ENCODE results near the gene PAXX. TPM values are rescaled to one million over a fixed set of nuclear protein-coding genes. Genes with fewer than 3 reads are reported as not detected.

Gene PAXX
- total and polyA plus RNA-seq, 9 of the 15 experiments (the other 6 are each of a cell fraction or from before 2014, with no cell fraction given), result 1.2 to 175 (median 38.5) TPM

DNA sequence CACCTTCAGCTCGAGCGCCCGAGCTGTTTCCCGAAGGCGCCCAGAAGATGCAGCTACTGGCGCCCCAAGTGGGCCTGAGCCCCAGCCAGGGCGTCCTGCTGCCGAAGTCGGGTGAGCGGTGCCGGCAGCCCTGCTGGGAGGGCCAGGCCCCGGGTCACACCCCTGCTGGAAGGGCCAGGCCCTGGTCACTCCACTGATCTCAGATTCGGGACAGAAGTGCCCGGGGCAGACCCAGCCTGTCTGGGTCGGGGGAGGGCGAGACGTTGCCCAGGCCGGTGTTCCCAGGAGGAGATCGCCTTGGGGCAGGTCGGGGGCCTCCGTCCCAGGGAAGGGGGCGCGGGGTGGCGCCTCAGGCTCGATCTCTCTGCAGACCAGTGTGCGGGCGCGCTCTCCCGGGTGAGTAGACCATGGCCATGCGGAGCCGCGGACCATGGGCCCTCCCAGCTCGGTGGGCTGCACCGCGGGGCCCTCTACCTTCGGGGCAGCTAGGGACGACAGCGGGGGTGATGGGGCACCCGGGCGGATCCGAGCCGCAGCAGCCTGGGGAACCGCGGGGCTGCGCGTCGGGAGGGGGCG is 7.1 kb upstream of the PAXX start (continued):
- TF ChIP-seq, protein P1, sequence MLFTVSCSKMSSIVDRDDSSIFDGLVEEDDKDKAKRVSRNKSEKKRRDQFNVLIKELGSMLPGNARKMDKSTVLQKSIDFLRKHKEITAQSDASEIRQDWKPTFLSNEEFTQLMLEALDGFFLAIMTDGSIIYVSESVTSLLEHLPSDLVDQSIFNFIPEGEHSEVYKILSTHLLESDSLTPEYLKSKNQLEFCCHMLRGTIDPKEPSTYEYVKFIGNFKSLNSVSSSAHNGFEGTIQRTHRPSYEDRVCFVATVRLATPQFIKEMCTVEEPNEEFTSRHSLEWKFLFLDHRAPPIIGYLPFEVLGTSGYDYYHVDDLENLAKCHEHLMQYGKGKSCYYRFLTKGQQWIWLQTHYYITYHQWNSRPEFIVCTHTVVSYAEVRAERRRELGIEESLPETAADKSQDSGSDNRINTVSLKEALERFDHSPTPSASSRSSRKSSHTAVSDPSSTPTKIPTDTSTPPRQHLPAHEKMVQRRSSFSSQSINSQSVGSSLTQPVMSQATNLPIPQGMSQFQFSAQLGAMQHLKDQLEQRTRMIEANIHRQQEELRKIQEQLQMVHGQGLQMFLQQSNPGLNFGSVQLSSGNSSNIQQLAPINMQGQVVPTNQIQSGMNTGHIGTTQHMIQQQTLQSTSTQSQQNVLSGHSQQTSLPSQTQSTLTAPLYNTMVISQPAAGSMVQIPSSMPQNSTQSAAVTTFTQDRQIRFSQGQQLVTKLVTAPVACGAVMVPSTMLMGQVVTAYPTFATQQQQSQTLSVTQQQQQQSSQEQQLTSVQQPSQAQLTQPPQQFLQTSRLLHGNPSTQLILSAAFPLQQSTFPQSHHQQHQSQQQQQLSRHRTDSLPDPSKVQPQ (CRISPR knock-in tag; IDR thresholded peaks at IDR 0.05; ENCODE audit: borderline replicate concordance), result no peak

DNA sequence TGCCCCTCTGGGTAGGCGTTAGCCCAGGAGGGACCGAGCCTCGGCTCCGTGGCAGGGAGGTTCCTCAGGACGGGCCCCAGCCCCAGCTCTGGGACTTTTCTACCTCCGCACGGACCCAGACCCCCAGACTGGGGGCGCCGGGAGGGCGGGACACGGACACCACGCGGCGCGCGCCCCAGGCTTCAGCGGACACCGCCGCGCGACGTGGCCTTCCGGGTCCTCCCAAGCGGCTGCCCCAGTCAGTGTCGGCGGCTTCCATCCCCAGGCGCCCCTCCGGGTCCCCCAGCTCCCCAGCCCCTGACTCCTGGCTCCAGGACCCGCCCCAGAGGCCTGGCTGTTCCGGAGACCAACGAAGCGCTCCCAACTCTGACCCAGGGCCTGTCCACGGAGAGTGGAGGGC is 6.4 kb upstream of the PAXX start:
- ATAC-seq (no peak), FAIRE-seq (no peak), DNase-seq (ENCODE audit: extremely low read depth in 1 of 4, low spot score in 3 of 4) (no peak)
- Histone ChIP-seq H3K27ac (ENCODE audit: extremely low read depth, low read depth, low read length) (no peak overlapping the region), H3K9me1 (ENCODE audit: control insufficient read depth, insufficient read depth, low read length) (no peaks in the 10 kb centered on the region), H3K9ac (ENCODE audit: insufficient read depth in 1 of 2, low read depth in 2 of 2, low read length in 2 of 2) (no peak overlapping the region), H3K27me3 (ENCODE audit: control insufficient read depth in 2 of 2, insufficient read depth in 2 of 2, low read length in 2 of 2) (no peaks in the 10 kb centered on the region), H3K4me3 (no peak overlapping the region), H3K4me2 (ENCODE audit: insufficient read depth, low read length) (no peak overlapping the region), H2AFZ (ENCODE audit: low read depth, low read length) (no peak overlapping the region), H3K9me3 (replicated peaks; ENCODE audit: control insufficient read depth, insufficient read depth, low read depth, low read length) (peaks cover 1% of the 10 kb centered on the region), H3K79me2 (ENCODE audit: control insufficient read depth, insufficient read depth, low read length) (no peaks in the 10 kb centered on the region), H4K20me1 (replicated peaks; ENCODE audit: control insufficient read depth, insufficient read depth, low read length) (no peaks in the 10 kb centered on the region), H3K4me1 (replicated peaks in 1 of 2; ENCODE audit: control insufficient read depth in 2 of 2, insufficient read depth in 2 of 2, low read length in 2 of 2) (peaks cover 0 to 50% of the 10 kb centered on the region in 2 experiments; a peak in 4 of 5 replicates), H3K36me3 (ENCODE audit: control insufficient read depth, insufficient read depth, low read length) (no peaks in the 10 kb centered on the region)
- ChIA-PET CTCF (ENCODE audit: low intra/inter-chr PET ratio) (no interaction called here), POLR2A (no interaction called here)
- BruUV-seq (replicated peaks), result no TSS peak
- intact Hi-C loops (cut with micrococcal nuclease), result no loop called here
- in situ Hi-C loops (cut with MboI), result no loop called here
- 73% methylated on average over 11 of the region's 33 CpGs for WGBS (ENCODE audit: insufficient coverage, low coverage, missing lambda C conversion rate)
- TF ChIP-seq POLR2A (conservative IDR thresholded peaks at IDR 0.05), result no peak
- TF ChIP-seq PTTG1 (tag; IDR thresholded peaks at IDR 0.05; ENCODE audit: low read depth), result no peak
- no peak for TF ChIP-seq ZNF165 (CRISPR knock-in tag; IDR thresholded peaks at IDR 0.05; ENCODE audit: borderline replicate concordance)
- TF ChIP-seq NONO (IDR thresholded peaks at IDR 0.05; ENCODE audit: low read depth in 2 of 2, low read length in 1 of 2), result no peak
- TF ChIP-seq NCOA1 (IDR thresholded peaks at IDR 0.05; ENCODE audit: low read depth), result no peak
- TF ChIP-seq, protein P2, sequence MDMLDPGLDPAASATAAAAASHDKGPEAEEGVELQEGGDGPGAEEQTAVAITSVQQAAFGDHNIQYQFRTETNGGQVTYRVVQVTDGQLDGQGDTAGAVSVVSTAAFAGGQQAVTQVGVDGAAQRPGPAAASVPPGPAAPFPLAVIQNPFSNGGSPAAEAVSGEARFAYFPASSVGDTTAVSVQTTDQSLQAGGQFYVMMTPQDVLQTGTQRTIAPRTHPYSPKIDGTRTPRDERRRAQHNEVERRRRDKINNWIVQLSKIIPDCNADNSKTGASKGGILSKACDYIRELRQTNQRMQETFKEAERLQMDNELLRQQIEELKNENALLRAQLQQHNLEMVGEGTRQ (CRISPR knock-in tag; IDR thresholded peaks at IDR 0.05), result no peak
- TF ChIP-seq PHB (CRISPR knock-in tag; IDR thresholded peaks at IDR 0.05), result no peak
- TF ChIP-seq ZBTB8A (IDR thresholded peaks at IDR 0.05; ENCODE audit: partially characterized antibody), result no peak
- TF ChIP-seq NFIC (IDR thresholded peaks at IDR 0.05), result no peak
- TF ChIP-seq, protein P3, sequence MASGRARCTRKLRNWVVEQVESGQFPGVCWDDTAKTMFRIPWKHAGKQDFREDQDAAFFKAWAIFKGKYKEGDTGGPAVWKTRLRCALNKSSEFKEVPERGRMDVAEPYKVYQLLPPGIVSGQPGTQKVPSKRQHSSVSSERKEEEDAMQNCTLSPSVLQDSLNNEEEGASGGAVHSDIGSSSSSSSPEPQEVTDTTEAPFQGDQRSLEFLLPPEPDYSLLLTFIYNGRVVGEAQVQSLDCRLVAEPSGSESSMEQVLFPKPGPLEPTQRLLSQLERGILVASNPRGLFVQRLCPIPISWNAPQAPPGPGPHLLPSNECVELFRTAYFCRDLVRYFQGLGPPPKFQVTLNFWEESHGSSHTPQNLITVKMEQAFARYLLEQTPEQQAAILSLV (tag; IDR thresholded peaks at IDR 0.05), result no peak
- TF ChIP-seq GATAD2B (IDR thresholded peaks at IDR 0.05; ENCODE audit: borderline replicate concordance), result no peak
- TF ChIP-seq ESRRB (CRISPR knock-in tag; IDR thresholded peaks at IDR 0.05; ENCODE audit: borderline replicate concordance), result no peak
- TF ChIP-seq NFE2L1 (tag; IDR thresholded peaks at IDR 0.05; ENCODE audit: borderline replicate concordance, low read depth), result no peak
- no peak for TF ChIP-seq ETV1 (tag; conservative IDR thresholded peaks at IDR 0.05; ENCODE audit: low read depth)

Data from K562 (cell line).